HEK293 (cell line): ENCODE data around the gene MMADHC.

Experiments
- CTCF ChIA-PET: fragments of 350-600 bp; formaldehyde crosslinking; extraction: SDS; loops from one replicate; lab custom pipeline; 2021; ENCODE audit warnings: antibody characterized with exemption; lab: Yijun Ruan, JAX
- POLR2A ChIA-PET: fragments of 300-600 bp; formaldehyde crosslinking; extraction: SDS; loops from one replicate; lab custom pipeline; 2020; ENCODE audit warnings: antibody characterized with exemption, inconsistent platforms; lab: Yijun Ruan, JAX
- H3K27ac ChIP-seq: fragments of 200-500 bp; sonication (Bioruptor generic); 2 replicates; pipeline ENCODE4 v1.5.1; 2014; ENCODE audit warnings: low read depth, low read length, control low read depth, inconsistent platforms; ENCODE audit errors: extremely low read depth
- H3K36me3 ChIP-seq, 2 experiments: fragments of 200-500 bp in 1 of 2; sonication (Bioruptor generic) in 1 of 2; 1 replicate in 1 of 2; 2 replicates in 1 of 2; pipeline ENCODE4 v1.5.1; 2014 to 2017; ENCODE audit warnings: inconsistent platforms in 2 of 2, low read length in 2 of 2; ENCODE audit not compliant: control insufficient read depth in 2 of 2, insufficient read depth in 1 of 2
- H3K4me1 ChIP-seq: fragments of 200-500 bp; sonication (Bioruptor generic); 2 replicates; pipeline ENCODE4 v1.5.1; 2014; ENCODE audit warnings: mild to moderate bottlenecking, low read length, inconsistent platforms; ENCODE audit not compliant: control insufficient read depth, insufficient read depth
- H3K4me3 ChIP-seq: 2 replicates; pipeline ENCODE4 v1.5.1; 2011; ENCODE audit warnings: low read depth, mild to moderate bottlenecking, control low read depth, low read length, moderate library complexity
- H3K9me3 ChIP-seq: fragments of 200-500 bp; sonication (Bioruptor generic); 2 replicates; pipeline ENCODE4 v1.5.1; 2014; ENCODE audit warnings: low read depth, low read length, inconsistent platforms; ENCODE audit not compliant: control insufficient read depth, insufficient read depth
- EGR2 ChIP-seq: fragments of 450-650 bp; formaldehyde crosslinking; IDR thresholded peaks from 2 replicates; pipeline ENCODE4 v1.5.1; 2016; ENCODE audit warnings: low read depth, missing biosample characterization, missing genetic modification characterization
- GLIS2 ChIP-seq: fragments of 450-650 bp; formaldehyde crosslinking; IDR thresholded peaks from 2 replicates; pipeline ENCODE4 v1.5.1; 2016; ENCODE audit warnings: missing biosample characterization, missing genetic modification characterization
- ZBTB10 ChIP-seq: fragments of 450-650 bp; formaldehyde crosslinking; IDR thresholded peaks from 2 replicates; pipeline ENCODE4 v1.5.1; 2016; ENCODE audit warnings: missing biosample characterization, missing genetic modification characterization
- ZNF202 ChIP-seq: fragments of 450-650 bp; formaldehyde crosslinking; IDR thresholded peaks from 2 replicates; pipeline ENCODE4 v1.5.1; 2016; ENCODE audit warnings: missing biosample characterization, missing genetic modification characterization, borderline replicate concordance
- ZNF223 ChIP-seq: fragments of 450-650 bp; formaldehyde crosslinking; IDR thresholded peaks from 2 replicates; pipeline ENCODE4 v1.5.1; 2016; ENCODE audit warnings: missing biosample characterization, missing genetic modification characterization
- ZNF248 ChIP-seq: fragments of 450-650 bp; formaldehyde crosslinking; IDR thresholded peaks from 2 replicates; pipeline ENCODE4 v1.5.1; 2017; ENCODE audit warnings: missing biosample characterization, missing genetic modification characterization
- ZNF311 ChIP-seq: fragments of 450-650 bp; formaldehyde crosslinking; IDR thresholded peaks from 2 replicates; pipeline ENCODE4 v1.5.1; 2017; ENCODE audit warnings: missing biosample characterization, missing genetic modification characterization, borderline replicate concordance
- ZNF324 ChIP-seq: fragments of 450-650 bp; formaldehyde crosslinking; IDR thresholded peaks from 2 replicates; pipeline ENCODE4 v1.5.1; 2016; ENCODE audit warnings: missing biosample characterization, missing genetic modification characterization
- ZNF426 ChIP-seq: fragments of 450-650 bp; formaldehyde crosslinking; IDR thresholded peaks from 2 replicates; pipeline ENCODE4 v1.5.1; 2017; ENCODE audit warnings: missing biosample characterization, missing genetic modification characterization, mild to moderate bottlenecking, inconsistent platforms, moderate library complexity
- ZNF530 ChIP-seq: fragments of 450-650 bp; formaldehyde crosslinking; IDR thresholded peaks from 2 replicates; pipeline ENCODE4 v1.5.1; 2016; ENCODE audit warnings: low read depth, missing biosample characterization, missing genetic modification characterization
- ZNF560 ChIP-seq: fragments of 450-650 bp; formaldehyde crosslinking; IDR thresholded peaks from 2 replicates; pipeline ENCODE4 v1.5.1; 2017; ENCODE audit warnings: missing biosample characterization, missing genetic modification characterization, borderline replicate concordance
- ZNF677 ChIP-seq: fragments of 450-650 bp; IDR thresholded peaks from 2 replicates; pipeline ENCODE4 v1.5.0; 2018; ENCODE audit warnings: missing biosample characterization, mild to moderate bottlenecking, missing genetic modification characterization, moderate library complexity
- TF ChIP-seq, protein P1 (sequence below): IDR thresholded peaks from 2 replicates; pipeline ENCODE4 v1.6.1; 2011; ENCODE audit warnings: mild to moderate bottlenecking, low read depth, low read length, borderline replicate concordance
- TF ChIP-seq, protein P2 (sequence below): fragments of 450-650 bp; formaldehyde crosslinking; IDR thresholded peaks from 2 replicates; pipeline ENCODE4 v1.5.1; 2016; ENCODE audit warnings: missing biosample characterization, missing genetic modification characterization
- TF ChIP-seq, protein P3 (sequence below): fragments of 450-650 bp; formaldehyde crosslinking; IDR thresholded peaks from 2 replicates; pipeline ENCODE4 v1.5.1; 2017; ENCODE audit warnings: missing biosample characterization, missing genetic modification characterization
- TF ChIP-seq, protein P4 (sequence below): fragments of 450-650 bp; formaldehyde crosslinking; IDR thresholded peaks from 2 replicates; pipeline ENCODE4 v1.5.1; 2016; ENCODE audit warnings: missing biosample characterization, missing genetic modification characterization, low read depth
- TF ChIP-seq, protein P5 (sequence below): fragments of 450-650 bp; formaldehyde crosslinking; optimal IDR thresholded peaks from 2 replicates; pipeline ENCODE3; 2016; ENCODE audit warnings: missing biosample characterization, mild to moderate bottlenecking, missing genetic modification characterization

The MMADHC gene

GRCh38 chr2:149625671-149626070, 38.1 kb upstream of the MMADHC start:
- H3K4me3 ChIP-seq = no peak overlapping the region
- H3K4me1 ChIP-seq = no peaks in the 10 kb centered on the region
- no peaks in the 10 kb centered on the region for H3K9me3 ChIP-seq
- CTCF ChIA-PET = no interaction called here
- no peak for TF ChIP-seq GLIS2 (tag by site-specific recombination)
- TF ChIP-seq ZNF324 = no peak
- no peak for TF ChIP-seq ZNF530 (tag by site-specific recombination)
- no peak for TF ChIP-seq ZNF311
- TF ChIP-seq ZBTB10 (tag by site-specific recombination) = no peak
- TF ChIP-seq ZNF560 (tag by site-specific recombination) = no peak
- TF ChIP-seq, protein P1, sequence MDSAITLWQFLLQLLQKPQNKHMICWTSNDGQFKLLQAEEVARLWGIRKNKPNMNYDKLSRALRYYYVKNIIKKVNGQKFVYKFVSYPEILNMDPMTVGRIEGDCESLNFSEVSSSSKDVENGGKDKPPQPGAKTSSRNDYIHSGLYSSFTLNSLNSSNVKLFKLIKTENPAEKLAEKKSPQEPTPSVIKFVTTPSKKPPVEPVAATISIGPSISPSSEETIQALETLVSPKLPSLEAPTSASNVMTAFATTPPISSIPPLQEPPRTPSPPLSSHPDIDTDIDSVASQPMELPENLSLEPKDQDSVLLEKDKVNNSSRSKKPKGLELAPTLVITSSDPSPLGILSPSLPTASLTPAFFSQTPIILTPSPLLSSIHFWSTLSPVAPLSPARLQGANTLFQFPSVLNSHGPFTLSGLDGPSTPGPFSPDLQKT = no peak
- TF ChIP-seq ZNF426 (tag by site-specific recombination) = no peak
- no peak for TF ChIP-seq EGR2 (tag by site-specific recombination)
- TF ChIP-seq ZNF223 (tag by site-specific recombination) = no peak
- TF ChIP-seq, protein P2, sequence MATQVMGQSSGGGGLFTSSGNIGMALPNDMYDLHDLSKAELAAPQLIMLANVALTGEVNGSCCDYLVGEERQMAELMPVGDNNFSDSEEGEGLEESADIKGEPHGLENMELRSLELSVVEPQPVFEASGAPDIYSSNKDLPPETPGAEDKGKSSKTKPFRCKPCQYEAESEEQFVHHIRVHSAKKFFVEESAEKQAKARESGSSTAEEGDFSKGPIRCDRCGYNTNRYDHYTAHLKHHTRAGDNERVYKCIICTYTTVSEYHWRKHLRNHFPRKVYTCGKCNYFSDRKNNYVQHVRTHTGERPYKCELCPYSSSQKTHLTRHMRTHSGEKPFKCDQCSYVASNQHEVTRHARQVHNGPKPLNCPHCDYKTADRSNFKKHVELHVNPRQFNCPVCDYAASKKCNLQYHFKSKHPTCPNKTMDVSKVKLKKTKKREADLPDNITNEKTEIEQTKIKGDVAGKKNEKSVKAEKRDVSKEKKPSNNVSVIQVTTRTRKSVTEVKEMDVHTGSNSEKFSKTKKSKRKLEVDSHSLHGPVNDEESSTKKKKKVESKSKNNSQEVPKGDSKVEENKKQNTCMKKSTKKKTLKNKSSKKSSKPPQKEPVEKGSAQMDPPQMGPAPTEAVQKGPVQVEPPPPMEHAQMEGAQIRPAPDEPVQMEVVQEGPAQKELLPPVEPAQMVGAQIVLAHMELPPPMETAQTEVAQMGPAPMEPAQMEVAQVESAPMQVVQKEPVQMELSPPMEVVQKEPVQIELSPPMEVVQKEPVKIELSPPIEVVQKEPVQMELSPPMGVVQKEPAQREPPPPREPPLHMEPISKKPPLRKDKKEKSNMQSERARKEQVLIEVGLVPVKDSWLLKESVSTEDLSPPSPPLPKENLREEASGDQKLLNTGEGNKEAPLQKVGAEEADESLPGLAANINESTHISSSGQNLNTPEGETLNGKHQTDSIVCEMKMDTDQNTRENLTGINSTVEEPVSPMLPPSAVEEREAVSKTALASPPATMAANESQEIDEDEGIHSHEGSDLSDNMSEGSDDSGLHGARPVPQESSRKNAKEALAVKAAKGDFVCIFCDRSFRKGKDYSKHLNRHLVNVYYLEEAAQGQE = no peak
- TF ChIP-seq, protein P3, sequence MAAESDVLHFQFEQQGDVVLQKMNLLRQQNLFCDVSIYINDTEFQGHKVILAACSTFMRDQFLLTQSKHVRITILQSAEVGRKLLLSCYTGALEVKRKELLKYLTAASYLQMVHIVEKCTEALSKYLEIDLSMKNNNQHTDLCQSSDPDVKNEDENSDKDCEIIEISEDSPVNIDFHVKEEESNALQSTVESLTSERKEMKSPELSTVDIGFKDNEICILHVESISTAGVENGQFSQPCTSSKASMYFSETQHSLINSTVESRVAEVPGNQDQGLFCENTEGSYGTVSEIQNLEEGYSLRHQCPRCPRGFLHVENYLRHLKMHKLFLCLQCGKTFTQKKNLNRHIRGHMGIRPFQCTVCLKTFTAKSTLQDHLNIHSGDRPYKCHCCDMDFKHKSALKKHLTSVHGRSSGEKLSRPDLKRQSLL = no peak
- no peak for TF ChIP-seq ZNF677 (tag by site-specific recombination)
- no peak for TF ChIP-seq ZNF248 (tag by site-specific recombination)
- TF ChIP-seq, protein P4, sequence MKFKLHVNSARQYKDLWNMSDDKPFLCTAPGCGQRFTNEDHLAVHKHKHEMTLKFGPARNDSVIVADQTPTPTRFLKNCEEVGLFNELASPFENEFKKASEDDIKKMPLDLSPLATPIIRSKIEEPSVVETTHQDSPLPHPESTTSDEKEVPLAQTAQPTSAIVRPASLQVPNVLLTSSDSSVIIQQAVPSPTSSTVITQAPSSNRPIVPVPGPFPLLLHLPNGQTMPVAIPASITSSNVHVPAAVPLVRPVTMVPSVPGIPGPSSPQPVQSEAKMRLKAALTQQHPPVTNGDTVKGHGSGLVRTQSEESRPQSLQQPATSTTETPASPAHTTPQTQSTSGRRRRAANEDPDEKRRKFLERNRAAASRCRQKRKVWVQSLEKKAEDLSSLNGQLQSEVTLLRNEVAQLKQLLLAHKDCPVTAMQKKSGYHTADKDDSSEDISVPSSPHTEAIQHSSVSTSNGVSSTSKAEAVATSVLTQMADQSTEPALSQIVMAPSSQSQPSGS (tag by site-specific recombination) = no peak
- no peak for TF ChIP-seq ZNF202 (tag by site-specific recombination)
- TF ChIP-seq, protein P5, sequence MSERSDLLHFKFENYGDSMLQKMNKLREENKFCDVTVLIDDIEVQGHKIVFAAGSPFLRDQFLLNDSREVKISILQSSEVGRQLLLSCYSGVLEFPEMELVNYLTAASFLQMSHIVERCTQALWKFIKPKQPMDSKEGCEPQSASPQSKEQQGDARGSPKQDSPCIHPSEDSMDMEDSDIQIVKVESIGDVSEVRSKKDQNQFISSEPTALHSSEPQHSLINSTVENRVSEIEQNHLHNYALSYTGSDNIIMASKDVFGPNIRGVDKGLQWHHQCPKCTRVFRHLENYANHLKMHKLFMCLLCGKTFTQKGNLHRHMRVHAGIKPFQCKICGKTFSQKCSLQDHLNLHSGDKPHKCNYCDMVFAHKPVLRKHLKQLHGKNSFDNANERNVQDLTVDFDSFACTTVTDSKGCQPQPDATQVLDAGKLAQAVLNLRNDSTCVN (tag by site-specific recombination) = no peak
- TF ChIP-seq, all 188 proteins: peak for 0
- POLR2A ChIA-PET = no interaction called here
- no peak overlapping the region for H3K27ac ChIP-seq
- H3K36me3 ChIP-seq = no peaks in the 10 kb centered on the region
